ENCODE data around the gene CP.
"Not testable (repeated sequence)": the region's sequence is repeated elsewhere in the genome, so short reads cannot be mapped to it uniquely, and the experiment has no call there.

The CP gene

DNA sequence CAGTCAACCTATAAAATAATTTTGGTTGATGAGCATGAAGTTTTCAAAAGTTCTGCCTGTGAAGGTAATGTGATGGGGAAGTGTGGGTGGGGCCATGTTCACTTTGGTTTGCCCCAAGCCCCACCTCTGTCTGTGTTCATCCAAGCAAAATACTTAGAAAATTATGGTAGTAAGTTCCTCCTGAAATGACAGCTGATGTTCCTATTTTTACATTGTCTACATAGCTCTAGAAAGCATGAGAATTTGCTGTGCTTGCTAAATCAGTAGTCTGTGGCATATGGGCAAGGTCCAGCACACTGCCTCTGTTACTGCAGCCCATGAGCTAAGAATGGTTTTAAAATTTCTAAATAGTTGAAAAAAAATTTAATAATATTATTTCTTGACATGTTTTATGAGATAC lies 21.9 kb upstream of the CP start:
- TF ChIP-seq ZFX (IDR thresholded peaks at IDR 0.05; ENCODE audit: borderline replicate concordance) = no peak
- TF ChIP-seq, protein P1, sequence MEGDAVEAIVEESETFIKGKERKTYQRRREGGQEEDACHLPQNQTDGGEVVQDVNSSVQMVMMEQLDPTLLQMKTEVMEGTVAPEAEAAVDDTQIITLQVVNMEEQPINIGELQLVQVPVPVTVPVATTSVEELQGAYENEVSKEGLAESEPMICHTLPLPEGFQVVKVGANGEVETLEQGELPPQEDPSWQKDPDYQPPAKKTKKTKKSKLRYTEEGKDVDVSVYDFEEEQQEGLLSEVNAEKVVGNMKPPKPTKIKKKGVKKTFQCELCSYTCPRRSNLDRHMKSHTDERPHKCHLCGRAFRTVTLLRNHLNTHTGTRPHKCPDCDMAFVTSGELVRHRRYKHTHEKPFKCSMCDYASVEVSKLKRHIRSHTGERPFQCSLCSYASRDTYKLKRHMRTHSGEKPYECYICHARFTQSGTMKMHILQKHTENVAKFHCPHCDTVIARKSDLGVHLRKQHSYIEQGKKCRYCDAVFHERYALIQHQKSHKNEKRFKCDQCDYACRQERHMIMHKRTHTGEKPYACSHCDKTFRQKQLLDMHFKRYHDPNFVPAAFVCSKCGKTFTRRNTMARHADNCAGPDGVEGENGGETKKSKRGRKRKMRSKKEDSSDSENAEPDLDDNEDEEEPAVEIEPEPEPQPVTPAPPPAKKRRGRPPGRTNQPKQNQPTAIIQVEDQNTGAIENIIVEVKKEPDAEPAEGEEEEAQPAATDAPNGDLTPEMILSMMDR (IDR thresholded peaks at IDR 0.05) = no peak
- no peak overlapping the region for H3K27ac ChIP-seq

DNA sequence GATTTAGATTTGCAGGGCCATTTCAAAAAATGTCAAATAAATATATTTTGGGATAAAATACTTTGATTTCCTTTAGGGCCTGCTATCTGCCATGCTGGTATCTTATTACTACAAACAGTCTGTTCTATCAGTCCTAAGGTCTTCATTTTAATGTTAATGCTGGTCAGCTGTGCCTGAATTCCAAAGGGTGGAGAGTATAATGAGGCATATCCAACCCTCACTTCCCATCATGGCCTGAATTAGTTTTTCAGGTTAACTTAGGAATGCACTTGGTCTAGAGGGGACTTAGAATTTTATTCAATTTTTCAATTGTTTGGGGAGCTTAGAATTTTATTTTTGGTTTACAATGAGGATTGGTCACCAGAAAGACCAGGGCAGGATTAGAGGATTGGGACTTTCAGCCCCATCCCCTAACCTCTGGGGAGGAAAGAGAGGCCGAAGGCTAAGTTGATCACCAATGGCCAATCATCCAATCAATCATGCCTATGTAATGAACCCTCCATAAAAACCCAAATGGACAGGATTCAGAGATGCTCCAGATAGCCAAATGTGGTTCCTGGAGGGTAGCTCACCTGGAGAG lies 17.8 kb upstream of the CP start:
- H3K27ac ChIP-seq = no peak overlapping the region
- TF ChIP-seq ZFX (IDR thresholded peaks at IDR 0.05; ENCODE audit: borderline replicate concordance) = no peak
- TF ChIP-seq, protein P1 (IDR thresholded peaks at IDR 0.05) = no peak

DNA sequence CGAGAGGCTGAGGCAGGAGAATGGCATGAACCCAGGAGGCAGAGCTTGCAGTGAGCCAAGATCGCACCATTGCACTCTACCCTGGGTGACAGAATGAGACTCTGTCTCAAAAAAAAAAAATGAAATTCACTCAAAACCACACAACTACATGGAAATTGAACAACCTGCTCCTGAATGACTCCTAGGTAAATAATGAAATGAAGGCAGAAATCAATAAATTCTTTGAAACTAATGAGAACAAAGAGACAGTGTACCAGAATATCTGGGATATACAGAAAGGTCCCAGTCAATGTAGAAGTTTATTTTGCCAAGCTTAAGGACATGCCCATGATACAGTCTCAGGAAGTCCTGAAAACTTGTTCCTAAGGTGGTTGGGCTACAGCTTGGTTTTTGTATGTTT lies 16.6 kb upstream of the CP start:
- not testable (repeated sequence) for H3K27ac ChIP-seq

DNA sequence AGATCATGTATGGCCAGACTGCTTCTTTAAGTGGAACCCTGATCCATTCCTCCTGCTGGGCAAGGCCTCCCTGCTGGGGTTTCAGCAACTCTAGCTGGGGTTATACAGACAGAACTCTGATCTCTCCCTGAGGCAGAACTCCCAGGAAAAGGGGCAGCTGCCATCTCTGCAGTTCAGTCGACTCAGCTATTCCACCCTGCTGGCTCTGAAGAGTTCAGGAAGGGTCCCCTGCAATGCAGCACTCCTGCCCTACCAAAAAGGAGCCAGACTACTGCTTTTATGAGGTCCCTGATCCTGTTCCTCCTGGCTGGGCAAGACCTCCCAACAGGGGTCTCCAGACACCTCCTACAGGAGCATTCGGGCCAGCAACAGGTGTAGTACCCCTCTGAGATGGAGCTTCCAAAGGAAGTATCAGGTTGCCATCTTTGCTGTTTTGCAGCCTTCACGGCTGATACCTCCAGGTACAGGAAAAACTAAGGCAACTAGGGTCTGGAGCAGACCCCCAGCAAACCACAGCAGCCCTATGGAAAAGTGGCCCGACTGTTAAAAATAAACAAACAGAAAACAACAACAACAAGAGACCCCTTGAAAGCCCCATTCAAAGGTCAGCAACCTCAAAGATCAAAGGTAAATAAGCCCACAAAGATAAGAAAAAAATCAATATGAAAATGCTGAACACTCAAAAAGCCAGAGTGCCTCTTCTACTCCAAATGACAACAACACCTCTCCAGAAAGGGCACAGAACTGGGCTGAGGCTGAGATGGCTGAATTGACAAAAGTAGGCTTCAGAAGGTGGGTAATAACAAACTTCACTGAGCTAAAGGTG lies 14.2 kb upstream of the CP start:
- no peak overlapping the region for H3K27ac ChIP-seq
- no peak for TF ChIP-seq ZFX (IDR thresholded peaks at IDR 0.05; ENCODE audit: borderline replicate concordance)
- TF ChIP-seq, protein P1 (IDR thresholded peaks at IDR 0.05) = no peak

DNA sequence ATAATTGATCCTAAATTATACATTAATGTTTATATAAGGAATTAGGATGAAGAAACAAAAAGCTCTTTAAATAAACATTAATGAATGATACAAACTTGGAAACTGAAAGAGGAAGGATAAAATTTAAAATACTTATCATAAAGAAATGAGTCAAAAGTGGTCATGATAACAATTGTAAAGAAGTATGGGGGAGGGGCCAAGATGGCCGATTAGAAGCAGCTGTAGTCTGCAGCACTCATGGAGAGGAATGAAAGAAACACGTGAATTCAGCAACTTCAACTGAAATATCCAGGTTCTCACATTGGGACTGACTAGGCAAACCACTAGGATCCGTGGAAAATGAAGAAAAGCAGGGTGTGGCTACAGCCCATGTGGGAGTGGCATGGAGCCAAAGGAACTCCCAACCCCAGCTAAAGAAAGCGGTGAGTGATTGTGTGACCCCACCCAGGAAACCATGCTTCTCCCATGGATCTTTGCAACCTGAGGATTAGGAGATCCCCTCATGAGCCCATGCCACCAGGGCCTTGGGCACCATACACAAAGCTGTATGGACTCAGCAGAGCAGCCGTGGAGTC lies 13.1 kb upstream of the CP start:
- no peak overlapping the region for H3K27ac ChIP-seq
- TF ChIP-seq ZFX (IDR thresholded peaks at IDR 0.05; ENCODE audit: borderline replicate concordance) = no peak
- TF ChIP-seq, protein P1 (IDR thresholded peaks at IDR 0.05) = no peak

DNA sequence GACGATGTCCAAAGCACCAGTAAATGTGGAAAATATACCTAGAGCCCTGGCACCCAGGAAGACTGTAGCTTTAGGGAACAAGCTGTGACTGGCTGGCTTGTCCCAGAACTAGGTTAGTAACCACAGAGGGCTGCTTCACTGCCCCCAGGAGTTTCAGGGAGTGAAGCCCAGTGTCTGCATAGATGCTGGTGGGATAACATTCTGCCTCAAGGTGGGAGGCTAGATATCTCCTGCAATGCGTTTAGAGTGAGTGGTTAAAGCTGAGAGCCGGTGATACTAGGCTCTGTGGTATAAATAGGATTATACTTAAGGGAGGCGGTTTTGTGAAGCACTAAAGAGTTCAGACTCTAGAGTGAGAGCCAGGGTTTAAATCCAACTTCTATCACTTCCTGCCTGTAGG lies 11.7 kb upstream of the CP start:
- no peak overlapping the region for H3K27ac ChIP-seq
- TF ChIP-seq ZFX (IDR thresholded peaks at IDR 0.05; ENCODE audit: borderline replicate concordance) = no peak
- TF ChIP-seq, protein P1 (IDR thresholded peaks at IDR 0.05) = no peak

DNA sequence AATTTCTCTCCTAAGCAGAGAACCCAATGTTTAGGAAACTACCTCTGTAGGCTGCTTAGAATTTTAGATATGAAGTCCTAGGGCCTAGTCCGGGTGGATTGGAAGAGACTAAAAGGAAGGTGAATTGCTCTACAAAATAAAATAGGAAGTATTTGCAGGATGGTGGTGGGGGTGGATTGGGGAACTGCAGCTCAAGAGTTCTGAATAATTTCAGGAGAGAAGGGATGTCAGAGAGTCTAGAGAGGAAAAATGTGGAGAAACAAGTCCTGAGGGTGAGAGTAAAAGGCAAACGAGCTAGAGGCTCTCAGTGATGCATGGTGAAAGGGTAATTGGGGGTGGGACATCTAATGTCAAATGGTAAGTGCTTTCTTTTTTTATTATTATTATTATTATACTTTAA lies 10.2 kb upstream of the CP start:
- no peak for TF ChIP-seq ZFX (IDR thresholded peaks at IDR 0.05; ENCODE audit: borderline replicate concordance)
- TF ChIP-seq, protein P1 (IDR thresholded peaks at IDR 0.05) = no peak
- no peak overlapping the region for H3K27ac ChIP-seq

All from 22Rv1 (cell line).